GM23338 (cell line): ENCODE data around the gene SLC2A5. TPM values are rescaled to one million over a fixed set of nuclear protein-coding genes. Genes with fewer than 3 reads are reported as not detected.

ENCODE experiments used
- ATAC-seq: fragments of 200-7000 bp; cut with Tn5 transposase; 3 replicates; pipeline ENCODE4 v1.9.1; 2020
- DNase-seq: peaks from one replicate; pipeline ENCODE4 v3.0.0-alpha.2; 2015; ENCODE audit warnings: low spot score
- H2AFZ ChIP-seq: fragments of 200-600 bp; sonication (generic); 2 replicates; pipeline ENCODE4 v1.8.0; 2016; ENCODE audit warnings: antibody characterized with exemption, mild to moderate bottlenecking, moderate library complexity
- H3F3A ChIP-seq: fragments of 200-600 bp; sonication (generic); replicated peaks from 2 replicates; pipeline ENCODE4 v1.8.0; 2017; ENCODE audit warnings: antibody characterized with exemption, mixed run types, low read depth
- H3K27ac ChIP-seq: fragments of 200-600 bp; sonication (generic); 2 replicates; pipeline ENCODE4 v1.6.1; 2016; ENCODE audit warnings: low read depth
- H3K27me3 ChIP-seq: fragments of 200-600 bp; sonication (generic); 2 replicates; pipeline ENCODE4 v1.8.0; 2016; ENCODE audit warnings: mild to moderate bottlenecking, mixed run types, moderate library complexity; ENCODE audit not compliant: insufficient read depth
- H3K36me3 ChIP-seq: fragments of 200-600 bp; sonication (generic); 2 replicates; pipeline ENCODE4 v1.8.0; 2016; ENCODE audit warnings: mild to moderate bottlenecking; ENCODE audit not compliant: insufficient read depth
- H3K4me1 ChIP-seq: fragments of 200-600 bp; sonication (generic); 2 replicates; pipeline ENCODE4 v1.8.0; 2016; ENCODE audit warnings: mild to moderate bottlenecking, moderate library complexity; ENCODE audit not compliant: insufficient read depth
- H3K4me2 ChIP-seq: fragments of 200-600 bp; sonication (generic); 2 replicates; pipeline ENCODE4 v1.7.1; 2017; ENCODE audit warnings: mixed run types
- H3K4me3 ChIP-seq: fragments of 200-600 bp; sonication (generic); 2 replicates; pipeline ENCODE4 v1.6.1; 2016; ENCODE audit warnings: mixed run types
- H3K79me2 ChIP-seq: fragments of 200-600 bp; sonication (generic); replicated peaks from 2 replicates; pipeline ENCODE4 v1.8.0; 2017; ENCODE audit warnings: mild to moderate bottlenecking; ENCODE audit not compliant: insufficient read depth
- H3K9me2 ChIP-seq: fragments of 200-600 bp; sonication (generic); 2 replicates; pipeline ENCODE4 v1.8.0; 2017; ENCODE audit not compliant: insufficient read depth
- H4K20me1 ChIP-seq: fragments of 200-600 bp; sonication (generic); replicated peaks from 2 replicates; pipeline ENCODE4 v1.8.0; 2017; ENCODE audit warnings: mild to moderate bottlenecking; ENCODE audit not compliant: insufficient read depth
- H3K27ac Mint-ChIP-seq: 2 replicates; pipeline ENCODE4 v1.8.0; 2020; ENCODE audit warnings: inconsistent platforms, mild to moderate bottlenecking, moderate library complexity, mixed read lengths
- H3K27me3 Mint-ChIP-seq: 3 replicates; pipeline ENCODE4 v1.8.0; 2022; ENCODE audit warnings: low read depth, mild to moderate bottlenecking, moderate library complexity, mixed read lengths, inconsistent platforms; ENCODE audit not compliant: insufficient read depth, poor library complexity
- H3K36me3 Mint-ChIP-seq: 3 replicates; pipeline ENCODE4 v1.8.0; 2021; ENCODE audit warnings: low read depth, mild to moderate bottlenecking, inconsistent platforms, moderate library complexity, mixed read lengths
- H3K4me1 Mint-ChIP-seq: 3 replicates; pipeline ENCODE4 v1.8.0; 2020; ENCODE audit warnings: mild to moderate bottlenecking, inconsistent platforms, mixed read lengths
- H3K4me3 Mint-ChIP-seq: 3 replicates; pipeline ENCODE4 v1.8.0; 2021; ENCODE audit warnings: moderate library complexity, mild to moderate bottlenecking, inconsistent platforms, mixed read lengths
- H3K9me3 Mint-ChIP-seq: 3 replicates; pipeline ENCODE4 v1.8.0; 2020; ENCODE audit warnings: moderate library complexity, mild to moderate bottlenecking, inconsistent platforms, mixed read lengths
- CREB1 ChIP-seq: fragments of 250-450 bp; sonication (Bioruptor Pico); IDR thresholded peaks from 2 replicates; pipeline ENCODE4 v1.5.0; 2020; ENCODE audit warnings: low read depth, mild to moderate bottlenecking, moderate library complexity
- EZH2 ChIP-seq: fragments of 200-600 bp; sonication (generic); IDR thresholded peaks from one replicate; pipeline ENCODE4 v1.8.0; 2017; ENCODE audit warnings: antibody characterized with exemption, mild to moderate bottlenecking, low read depth; ENCODE audit not compliant: unreplicated experiment
- NANOG ChIP-seq: IDR thresholded peaks from 2 replicates; pipeline ENCODE4 v1.6.1; 2016; ENCODE audit warnings: antibody characterized with exemption, borderline replicate concordance
- POLR2AphosphoS5 ChIP-seq: IDR thresholded peaks from 2 replicates; pipeline ENCODE4 v1.6.1; 2016; ENCODE audit warnings: antibody characterized with exemption, low read depth
- REST ChIP-seq: IDR thresholded peaks from one replicate; pipeline ENCODE4 v1.6.1; 2018; ENCODE audit warnings: antibody characterized with exemption; ENCODE audit not compliant: unreplicated experiment
- STAT1 ChIP-seq: IDR thresholded peaks from one replicate; pipeline ENCODE4 v1.6.1; 2016; ENCODE audit warnings: antibody characterized with exemption; ENCODE audit not compliant: unreplicated experiment
- ZNF114 ChIP-seq: fragments of 250-450 bp; sonication (Bioruptor Pico); IDR thresholded peaks from 2 replicates; pipeline ENCODE4 v1.5.0; 2020; ENCODE audit warnings: mild to moderate bottlenecking, moderate library complexity
- ZNF462 ChIP-seq: fragments of 250-450 bp; sonication (Bioruptor Pico); IDR thresholded peaks from 2 replicates; pipeline ENCODE4 v1.5.0; 2020; ENCODE audit warnings: mild to moderate bottlenecking, moderate library complexity
- polyA plus RNA-seq: library from polyadenylated mRNA; unstranded; fragments of >200 nt; fragmentation: Nextera tagmentation; extraction: Ambion mirVana; gene quantifications from 2 replicates; pipeline ENCODE4 v1.2.1, GENCODE V29; 2016
- total RNA-seq: library from RNA; depleted of rRNA; stranded (reverse); fragments of >200 nt; shearing (Covaris generic); gene quantifications from 2 replicates; pipeline ENCODE4 v1.2.3, GENCODE V29; 2014
- TF ChIP-seq, protein P1 (sequence below): IDR thresholded peaks from 2 replicates; pipeline ENCODE4 v1.6.1; 2016; ENCODE audit warnings: antibody characterized with exemption

SLC2A5 gene
- total and polyA plus RNA-seq, 2 experiments from 2014 or later = 0.03 TPM; not detected in 1

GRCh38 chr1:9118186-9118585 lies 48.8 kb upstream of the SLC2A5 start:
- no peaks in the 10 kb centered on the region for H3K4me1 Mint-ChIP-seq
- no peaks in the 10 kb centered on the region for H3K79me2 ChIP-seq
- ATAC-seq = no peak
- H3K36me3 ChIP-seq = no peaks in the 10 kb centered on the region
- H3K27me3 Mint-ChIP-seq = peaks cover 7% of the 10 kb centered on the region
- no peaks in the 10 kb centered on the region; the same call in 1 of the 2 replicates for H4K20me1 ChIP-seq
- H3K27ac Mint-ChIP-seq = no peak overlapping the region
- no peak for TF ChIP-seq POLR2AphosphoS5
- no peaks in the 10 kb centered on the region for H3F3A ChIP-seq
- no peaks in the 10 kb centered on the region for H3K36me3 Mint-ChIP-seq
- H3K4me2 ChIP-seq = no peak overlapping the region
- no peaks in the 10 kb centered on the region for H3K9me3 Mint-ChIP-seq
- H3K4me3 ChIP-seq = no peak overlapping the region
- no peak for DNase-seq
- no peak overlapping the region for H2AFZ ChIP-seq
- no peaks in the 10 kb centered on the region for H3K9me2 ChIP-seq
- H3K27me3 ChIP-seq = no peaks in the 10 kb centered on the region
- no peak overlapping the region for H3K27ac ChIP-seq
- H3K4me3 Mint-ChIP-seq = no peak overlapping the region
- no peaks in the 10 kb centered on the region for H3K4me1 ChIP-seq

GRCh38 chr1:9115351-9116205 lies 46.1 kb upstream of the SLC2A5 start:
- Histone ChIP-seq H3K27me3 (no peaks in the 10 kb centered on the region), H3K36me3 (no peaks in the 10 kb centered on the region), H2AFZ (no peak overlapping the region), H3K4me3 (no peak overlapping the region), H3K4me1 (no peaks in the 10 kb centered on the region), H3K79me2 (no peaks in the 10 kb centered on the region), H4K20me1 (no peaks in the 10 kb centered on the region; the same call in 1 of the 2 replicates), H3K9me2 (no peaks in the 10 kb centered on the region), H3F3A (no peaks in the 10 kb centered on the region), H3K27ac (no peak overlapping the region), H3K4me2 (no peak overlapping the region)
- ATAC-seq (no peak), DNase-seq (no peak)
- no peak overlapping the region for H3K4me3 Mint-ChIP-seq
- peaks cover 5% of the 10 kb centered on the region for H3K4me1 Mint-ChIP-seq
- no peaks in the 10 kb centered on the region for H3K9me3 Mint-ChIP-seq
- no peaks in the 10 kb centered on the region for H3K36me3 Mint-ChIP-seq
- peaks cover 13% of the 10 kb centered on the region for H3K27me3 Mint-ChIP-seq
- H3K27ac Mint-ChIP-seq = no peak overlapping the region
- TF ChIP-seq REST = no peak
- no peak for TF ChIP-seq NANOG
- TF ChIP-seq, protein P1, sequence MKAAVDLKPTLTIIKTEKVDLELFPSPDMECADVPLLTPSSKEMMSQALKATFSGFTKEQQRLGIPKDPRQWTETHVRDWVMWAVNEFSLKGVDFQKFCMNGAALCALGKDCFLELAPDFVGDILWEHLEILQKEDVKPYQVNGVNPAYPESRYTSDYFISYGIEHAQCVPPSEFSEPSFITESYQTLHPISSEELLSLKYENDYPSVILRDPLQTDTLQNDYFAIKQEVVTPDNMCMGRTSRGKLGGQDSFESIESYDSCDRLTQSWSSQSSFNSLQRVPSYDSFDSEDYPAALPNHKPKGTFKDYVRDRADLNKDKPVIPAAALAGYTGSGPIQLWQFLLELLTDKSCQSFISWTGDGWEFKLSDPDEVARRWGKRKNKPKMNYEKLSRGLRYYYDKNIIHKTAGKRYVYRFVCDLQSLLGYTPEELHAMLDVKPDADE = no peak
- no peak for TF ChIP-seq ZNF114 (CRISPR knock-in tag)
- TF ChIP-seq STAT1 = no peak
- TF ChIP-seq POLR2AphosphoS5 = no peak
- no peak for TF ChIP-seq EZH2
- TF ChIP-seq CREB1 (CRISPR knock-in tag) = no peak
- TF ChIP-seq ZNF462 (CRISPR knock-in tag) = no peak
